NCI-H69 (cell line): ENCODE data around the gene GPR161.

ENCODE experiments used
- DNase-seq: peaks from one replicate; lab custom pipeline; 2025; lab: John Stamatoyannopoulos, UW

The GPR161 gene

DNA sequence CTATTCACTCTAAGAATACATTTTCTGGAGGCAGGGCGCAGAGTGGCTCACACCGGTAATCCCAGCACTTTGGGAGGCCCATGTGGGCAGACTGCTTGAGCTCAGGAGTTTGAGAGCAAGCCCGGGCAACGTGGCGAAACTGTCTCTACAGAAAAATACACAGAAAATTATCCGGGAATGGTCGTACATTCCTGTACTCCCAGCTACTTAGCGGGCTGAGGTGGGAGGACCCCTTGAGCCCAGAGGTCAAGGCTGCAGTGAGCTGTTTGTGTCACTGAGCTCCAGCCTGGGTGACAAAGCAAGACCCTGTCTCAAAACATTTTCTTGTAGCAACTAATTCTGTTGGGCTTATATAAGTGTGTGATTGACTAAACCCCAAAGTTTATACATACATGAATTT is 30.5 kb downstream of the GPR161 start:
- DNase-seq, result no peak

DNA sequence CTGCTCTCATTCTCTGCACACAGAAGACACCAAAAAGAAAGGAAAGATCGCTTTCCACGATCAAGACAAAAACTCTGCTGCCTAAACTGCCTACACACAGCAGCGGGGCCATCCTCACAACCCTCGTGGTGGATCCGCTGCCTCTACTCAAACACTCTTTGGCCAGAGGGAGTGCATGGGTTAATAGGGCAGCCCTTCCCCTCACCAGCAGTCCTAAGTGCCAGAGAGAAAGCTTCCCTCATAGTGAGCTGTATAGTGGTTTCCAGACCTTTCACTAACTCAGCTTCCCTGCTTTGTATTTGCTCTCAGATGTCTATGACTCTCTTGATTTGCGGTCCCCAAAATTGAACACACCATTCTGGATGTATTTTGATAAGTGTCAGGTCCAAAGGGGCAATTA is 30.9 kb downstream of the GPR161 start:
- no peak for DNase-seq

DNA sequence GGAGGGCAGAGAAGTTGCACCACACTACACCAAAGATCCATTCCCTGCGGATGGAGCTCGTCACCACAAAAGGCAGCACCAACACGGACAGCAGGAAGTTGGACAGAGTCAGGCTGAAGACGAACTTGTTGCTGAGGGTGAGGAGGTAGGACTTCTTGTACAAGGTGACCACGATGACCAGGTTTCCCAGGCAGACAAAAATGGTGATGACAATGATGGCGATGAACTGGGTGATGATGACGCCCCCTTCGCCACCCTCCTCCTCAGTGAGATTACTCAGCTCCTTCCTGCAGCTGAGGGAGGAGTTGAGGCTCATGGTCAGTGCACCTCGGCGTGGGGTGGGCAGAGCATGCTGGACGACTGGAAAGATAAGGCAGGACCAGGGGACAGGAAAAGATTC is 32.2 kb downstream of the GPR161 start:
- no peak for DNase-seq

DNA sequence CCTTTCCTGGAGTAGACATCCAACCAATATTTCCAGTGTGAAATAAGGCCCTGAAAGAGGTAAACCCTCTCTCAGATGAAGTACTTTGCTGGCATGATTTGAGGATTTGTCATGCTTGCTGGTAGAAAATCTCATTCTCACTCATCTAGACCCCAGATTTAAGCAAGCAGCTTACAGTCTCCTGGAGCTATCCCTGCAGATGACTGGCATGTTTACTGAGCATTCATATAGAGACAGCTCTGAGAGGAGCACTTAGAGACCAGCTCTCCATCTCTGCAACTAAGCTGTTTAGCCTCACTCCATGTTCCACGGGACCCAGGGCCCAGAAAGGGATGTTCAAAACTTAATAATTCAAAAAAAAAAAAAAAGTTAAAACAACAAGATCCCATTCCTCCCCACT is 34.2 kb downstream of the GPR161 start:
- DNase-seq, result no peak

DNA sequence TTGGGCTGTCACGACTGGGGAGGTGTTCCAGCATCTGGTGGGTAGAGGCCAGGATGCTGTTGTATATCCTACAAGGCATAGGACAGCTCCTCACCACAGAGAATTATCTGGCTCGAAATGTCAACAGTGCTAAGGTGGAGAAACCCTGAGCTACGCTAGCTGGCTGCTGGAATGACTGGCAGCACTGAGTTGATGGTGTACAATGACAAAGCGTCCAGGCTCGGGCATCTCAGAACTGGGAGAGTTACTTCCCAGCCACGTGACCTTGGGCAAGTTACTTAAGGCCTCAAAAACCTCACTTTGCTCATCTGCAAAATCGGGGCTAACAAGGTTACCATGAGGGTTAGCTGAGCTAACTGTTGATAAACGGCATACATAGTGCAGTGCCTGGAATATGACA is 35.4 kb downstream of the GPR161 start:
- no peak for DNase-seq

DNA sequence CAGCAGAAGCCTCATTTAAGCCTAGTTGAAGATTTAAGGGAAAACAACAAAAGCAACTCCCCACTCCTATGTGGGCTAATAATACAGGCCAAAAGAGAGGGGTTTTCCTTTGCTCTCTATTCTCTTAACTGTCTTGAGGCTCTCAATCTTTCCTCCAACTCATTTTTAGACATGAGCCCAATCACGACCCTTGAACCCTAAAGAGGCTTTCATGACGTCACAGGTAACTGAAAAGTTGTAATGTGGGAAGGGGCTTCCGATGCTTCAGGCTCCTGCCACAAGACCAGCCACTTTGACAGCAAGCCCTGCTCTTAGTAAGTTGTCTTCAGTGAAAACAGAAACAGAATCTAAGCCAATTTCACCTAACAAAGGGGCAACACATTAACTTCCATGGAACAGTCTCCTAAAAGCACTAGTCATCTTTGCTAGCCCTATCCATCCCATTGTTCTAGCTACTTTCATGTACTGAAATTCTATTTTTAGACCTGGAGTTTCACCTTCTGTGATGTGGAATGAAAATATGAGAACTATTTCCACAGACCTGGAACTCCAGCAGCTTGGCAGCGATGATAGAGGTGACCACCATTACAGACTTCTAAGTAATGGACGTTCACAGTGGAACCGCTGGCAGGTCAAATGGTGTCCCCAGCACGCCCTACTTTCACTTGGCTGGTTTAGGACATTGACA is 36.3 kb downstream of the GPR161 start:
- no peak for DNase-seq

DNA sequence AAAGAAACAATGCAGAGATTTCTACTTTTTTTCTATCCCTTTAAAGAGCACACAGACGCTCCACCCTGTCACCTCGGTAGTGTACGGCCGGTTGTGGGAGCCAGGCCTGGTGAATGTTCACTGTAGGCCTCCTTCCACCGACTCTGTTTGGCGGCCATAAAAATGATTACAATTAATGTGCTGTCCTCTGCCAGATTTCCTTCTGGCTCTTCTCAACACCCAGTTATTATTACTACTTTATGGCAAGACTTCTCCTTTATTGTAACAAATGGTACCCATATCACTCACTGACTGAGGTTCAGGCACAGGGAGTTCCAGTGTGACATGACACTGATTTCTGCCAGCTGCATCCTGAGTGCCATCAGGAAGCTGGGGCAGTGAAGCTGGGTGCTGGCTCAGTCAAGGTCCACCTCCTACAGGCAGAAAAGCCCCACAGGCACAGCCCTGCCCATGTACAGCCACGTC is 37.4 kb downstream of the GPR161 start:
- DNase-seq, result no peak

DNA sequence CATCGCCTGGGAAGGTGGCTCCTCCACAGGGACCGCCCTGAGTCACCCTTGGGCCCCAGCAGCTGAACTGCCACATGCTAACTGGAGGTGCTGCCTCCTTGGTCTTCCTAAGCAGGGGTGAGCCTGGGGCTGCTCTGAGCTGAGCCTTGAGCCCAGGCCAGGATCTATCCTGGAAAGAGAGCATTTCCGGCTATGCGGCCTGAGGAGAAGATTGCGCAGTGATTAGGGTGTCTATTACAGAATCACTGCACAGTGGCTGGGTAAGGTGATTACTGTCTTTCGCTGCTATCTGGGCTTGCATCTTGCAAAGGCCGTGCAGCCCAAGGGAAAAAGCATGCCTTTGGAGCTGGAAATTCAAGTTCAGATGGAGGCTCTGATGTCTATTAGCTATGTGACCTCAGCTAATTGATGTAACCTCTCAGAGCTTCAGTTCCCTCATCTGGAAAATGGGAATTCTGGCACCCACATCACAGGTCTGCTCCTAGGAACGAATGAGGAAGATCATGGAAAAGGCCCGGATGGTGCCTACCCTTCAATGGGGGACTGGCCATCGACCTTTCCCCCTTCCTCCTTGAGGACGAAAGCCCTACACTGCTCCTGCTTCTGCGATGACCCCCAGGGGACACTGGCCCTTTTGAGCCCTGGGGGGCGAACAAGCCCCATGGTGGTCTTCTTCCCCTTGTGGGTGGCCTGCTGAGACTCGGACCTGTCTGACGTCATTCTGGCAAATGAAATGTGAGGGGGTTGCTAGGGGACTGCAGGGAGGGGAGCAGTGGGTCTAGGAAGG is 38.0 kb downstream of the GPR161 start:
- DNase-seq, result no peak

DNA sequence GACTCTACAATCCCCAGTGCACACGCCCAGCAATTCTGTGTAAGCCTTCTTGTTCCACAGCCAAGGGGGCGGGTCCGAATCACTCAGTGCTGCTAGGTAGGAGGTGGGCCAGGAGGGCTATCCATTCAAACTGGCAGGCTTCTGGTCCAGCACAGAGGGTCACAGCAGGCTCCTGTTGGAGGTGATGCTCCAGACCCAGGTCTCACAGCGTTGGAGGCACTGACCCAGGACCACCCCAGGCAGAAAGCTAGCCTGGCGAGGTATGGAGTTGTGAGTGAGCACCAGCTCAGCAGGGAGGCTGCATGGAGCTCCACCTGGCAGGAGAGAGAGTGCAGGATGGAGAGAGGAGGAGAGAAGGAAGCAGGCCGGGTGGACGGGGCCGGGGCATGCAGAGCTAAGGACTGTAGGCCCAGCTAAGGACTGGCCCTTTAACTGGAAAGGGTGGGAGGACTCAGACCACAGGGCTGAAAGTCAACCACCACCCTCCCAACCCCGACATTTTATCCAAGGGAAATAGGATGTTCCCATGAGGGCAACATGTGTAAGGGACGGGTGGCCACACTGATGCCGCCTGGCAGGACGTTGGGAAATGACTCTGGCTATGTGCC is 38.7 kb downstream of the GPR161 start:
- peak; percentile 44 for DNase-seq

DNA sequence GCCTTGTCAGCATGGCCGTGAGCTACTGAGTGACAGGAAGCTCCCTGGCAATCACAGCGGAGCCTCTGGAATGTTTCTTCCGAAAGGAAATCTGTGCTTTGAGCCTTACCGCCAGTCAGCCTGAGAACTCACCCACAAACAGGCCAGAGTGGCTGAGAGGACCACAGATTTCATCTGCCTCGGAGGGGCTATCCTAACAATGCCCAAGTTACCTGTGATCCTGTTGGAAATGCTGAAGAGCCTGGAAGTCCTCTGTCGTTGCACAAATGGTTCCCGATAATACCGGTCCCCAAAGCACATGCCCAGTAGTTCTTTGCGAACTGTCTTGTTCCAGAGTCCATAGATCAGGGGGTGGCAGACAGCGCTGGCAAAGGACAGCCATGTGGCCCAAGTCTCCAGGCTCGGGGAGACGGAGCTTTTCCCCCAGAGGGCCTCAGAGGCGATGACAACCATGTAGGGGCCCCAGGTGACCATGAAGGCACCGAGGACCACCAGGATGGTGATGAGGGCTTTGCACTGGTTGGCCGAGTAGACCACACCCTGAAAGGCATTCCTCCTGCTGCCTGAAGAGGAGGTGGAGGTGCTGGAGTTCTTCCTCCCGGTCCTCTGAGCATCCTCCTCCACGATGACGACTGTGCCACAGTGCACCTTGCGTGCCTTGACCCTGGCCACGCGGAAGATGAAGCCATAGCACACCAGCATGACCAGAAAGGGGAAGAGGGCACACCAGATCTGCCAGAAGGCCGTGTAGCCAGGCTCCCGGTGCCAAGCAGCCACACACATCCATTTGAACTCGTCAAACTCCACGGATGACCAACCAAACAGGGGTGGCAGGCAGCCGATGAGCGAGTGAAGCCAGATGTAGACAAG is 40.2 kb downstream of the GPR161 start:
- no peak for DNase-seq

DNA sequence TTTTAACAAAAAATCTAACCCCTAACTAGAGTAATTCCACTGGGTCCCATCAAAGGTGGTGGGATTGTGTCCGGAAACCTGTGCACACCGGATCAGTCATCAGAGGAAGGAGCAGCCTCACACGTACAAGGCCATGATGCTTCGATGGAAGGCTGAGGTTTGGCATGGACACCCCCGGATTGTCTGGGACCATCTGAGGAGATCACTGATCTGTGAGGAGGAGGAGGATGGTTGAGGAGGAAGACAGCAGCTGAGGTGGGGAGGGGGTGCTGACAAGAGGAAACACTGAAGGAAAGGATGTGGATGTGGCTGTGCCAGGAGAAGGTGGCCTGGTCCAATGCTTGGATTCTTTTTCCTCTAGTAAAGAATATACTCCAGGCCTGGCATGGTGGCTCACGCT is 41.3 kb downstream of the GPR161 start:
- DNase-seq, result no peak

DNA sequence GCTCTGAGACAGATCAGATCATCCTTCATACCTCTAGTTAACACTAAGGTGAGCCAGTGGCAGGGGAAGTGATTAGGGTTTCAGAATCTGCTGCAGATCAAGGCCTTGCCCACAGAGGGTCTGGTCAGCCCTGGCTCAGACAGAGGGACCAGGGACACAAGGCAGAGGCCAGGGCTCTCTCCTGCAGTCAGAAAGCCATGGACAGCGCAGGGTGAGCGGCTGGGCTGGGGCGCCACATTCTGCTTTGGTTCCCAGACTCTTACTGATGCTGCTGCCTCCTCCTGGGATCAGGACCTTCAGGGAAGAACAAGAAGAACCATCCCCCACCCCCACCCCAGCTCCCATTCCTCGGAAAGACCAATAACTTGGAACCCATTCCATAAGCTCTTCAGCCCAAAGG is 43.1 kb downstream of the GPR161 start:
- DNase-seq, result no peak

DNA sequence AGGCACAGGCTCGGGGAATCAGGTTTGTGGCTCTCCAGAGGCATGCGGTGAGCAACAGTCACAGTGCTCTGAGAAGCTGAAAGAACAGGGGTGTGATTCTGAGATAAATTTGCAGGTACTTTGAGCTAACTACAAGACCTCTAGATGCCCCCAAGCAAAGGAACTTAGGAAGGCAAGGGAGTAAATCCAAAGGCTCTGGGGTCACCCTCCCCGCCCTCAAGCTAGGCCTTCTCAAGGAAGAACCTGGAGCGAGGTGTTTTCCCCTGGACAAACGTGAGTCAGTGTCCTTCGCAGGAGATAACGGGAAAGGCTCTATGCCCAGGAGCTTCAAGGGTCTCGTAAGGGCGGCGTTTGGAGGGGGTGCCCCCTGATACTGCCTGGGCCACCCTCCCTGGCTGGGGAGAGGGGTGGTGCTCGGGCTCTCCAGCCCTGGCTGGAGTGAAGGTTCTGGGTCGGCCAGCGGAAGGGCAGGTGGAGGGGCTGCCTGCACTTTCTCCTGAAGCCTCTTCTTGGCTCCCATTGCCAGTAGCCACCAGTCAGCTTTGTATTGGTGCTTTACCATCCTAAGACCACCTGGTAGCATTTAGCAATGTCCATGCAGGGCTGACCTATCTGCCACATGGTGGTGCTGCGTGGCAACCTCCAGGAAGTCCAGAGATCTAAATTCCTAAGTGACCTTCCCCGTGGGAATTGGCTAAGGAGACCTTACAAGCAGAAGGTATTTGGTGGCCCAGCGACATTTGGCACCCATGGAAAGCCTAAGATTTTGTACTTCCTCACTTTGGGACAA is 44.0 kb downstream of the GPR161 start:
- DNase-seq, result peak; percentile 62

DNA sequence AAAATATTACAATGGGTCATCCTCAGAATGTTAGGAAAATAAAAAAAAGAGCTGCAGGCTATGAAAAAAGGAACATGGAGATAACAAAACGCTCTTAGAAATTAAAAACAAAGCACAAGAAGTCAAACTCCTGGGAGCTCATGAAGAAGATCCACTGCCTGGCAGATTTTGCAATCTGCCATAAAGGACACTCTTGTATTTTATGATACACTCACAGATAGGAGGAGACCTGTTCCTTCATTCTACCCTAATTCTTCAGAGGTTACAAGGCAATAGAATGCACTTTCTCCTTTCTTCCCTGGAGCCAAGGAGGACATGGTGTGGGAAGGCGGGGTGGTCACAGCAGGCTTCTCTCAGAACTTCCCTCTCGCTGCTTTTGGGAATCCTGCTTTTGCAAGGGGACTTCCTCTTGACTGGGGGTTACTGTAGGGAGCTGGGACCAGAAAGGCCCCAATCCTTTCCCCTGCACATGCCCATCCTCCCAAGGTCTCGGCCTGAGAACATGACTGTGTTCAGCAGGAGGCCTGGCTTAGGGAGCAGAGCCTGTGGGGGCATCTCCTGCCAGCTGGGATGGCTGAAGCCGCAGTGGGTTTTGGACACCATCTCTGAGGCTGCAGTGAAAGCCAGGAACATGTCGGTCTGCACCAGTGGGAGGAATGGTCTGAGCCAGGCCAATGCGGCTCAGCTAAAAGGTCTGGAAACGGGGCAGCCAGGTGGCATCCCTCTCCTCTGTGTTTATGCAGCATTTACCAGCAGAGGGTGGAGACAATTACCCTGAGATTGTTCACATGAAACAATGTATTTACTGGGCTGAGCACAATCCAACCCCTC is 44.8 kb downstream of the GPR161 start:
- DNase-seq, result no peak

DNA sequence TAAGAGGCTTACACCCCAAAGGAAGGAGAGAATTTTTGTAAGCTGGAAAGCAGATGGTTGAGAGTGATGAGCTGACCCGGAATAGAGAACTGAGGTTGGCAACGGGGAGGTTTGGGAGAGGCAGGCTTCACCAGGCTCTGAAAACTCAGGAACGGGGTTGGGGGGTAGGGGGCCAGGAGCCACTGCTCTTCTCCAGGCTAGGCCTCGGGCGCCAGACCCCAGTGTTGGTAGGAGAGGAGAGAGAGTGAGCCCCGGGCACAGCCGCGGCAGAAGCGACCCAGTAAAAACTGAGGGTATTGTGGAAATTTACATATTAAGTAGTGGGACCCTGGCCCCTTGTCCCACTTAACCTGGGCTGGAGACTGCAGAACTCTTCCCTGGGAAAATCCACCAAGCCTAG is 45.7 kb downstream of the GPR161 start:
- DNase-seq, result no peak

DNA sequence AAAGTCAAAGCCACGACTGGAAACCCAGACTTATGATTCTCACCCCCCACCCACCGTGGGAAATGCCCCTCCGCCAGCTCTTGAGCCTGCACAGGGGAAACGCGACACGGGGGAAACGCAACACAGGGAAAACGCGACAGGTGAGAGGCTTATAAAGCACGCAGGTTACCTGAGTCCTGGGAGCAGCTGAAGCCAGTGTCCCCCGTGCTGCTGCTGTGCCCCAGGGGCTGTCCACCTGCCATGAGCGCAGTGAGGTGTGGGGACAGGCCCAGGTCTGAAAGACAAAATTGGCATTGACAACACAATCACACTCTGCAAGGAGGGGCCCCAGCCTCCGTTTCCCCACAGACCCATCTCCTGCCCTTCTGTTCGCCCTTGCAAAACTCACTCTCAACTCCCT is 46.3 kb downstream of the GPR161 start:
- DNase-seq, result no peak

DNA sequence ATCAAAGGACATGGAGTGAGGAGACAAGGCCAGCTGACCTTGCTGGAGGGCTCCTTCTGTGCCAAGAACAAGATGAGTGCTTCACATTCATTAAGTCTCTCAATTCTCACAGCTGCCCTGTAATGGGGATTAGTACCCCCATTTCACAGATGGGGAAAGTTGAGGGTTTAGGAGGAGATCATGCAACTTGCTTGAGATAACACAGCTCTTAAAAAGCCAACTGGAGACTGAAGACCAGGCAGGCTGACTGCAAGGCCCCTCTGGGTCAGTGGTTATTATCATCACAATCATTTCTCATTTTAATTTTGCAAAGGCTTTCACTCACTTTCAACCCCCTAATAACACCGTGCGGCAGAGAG is 46.8 kb downstream of the GPR161 start:
- no peak for DNase-seq

DNA sequence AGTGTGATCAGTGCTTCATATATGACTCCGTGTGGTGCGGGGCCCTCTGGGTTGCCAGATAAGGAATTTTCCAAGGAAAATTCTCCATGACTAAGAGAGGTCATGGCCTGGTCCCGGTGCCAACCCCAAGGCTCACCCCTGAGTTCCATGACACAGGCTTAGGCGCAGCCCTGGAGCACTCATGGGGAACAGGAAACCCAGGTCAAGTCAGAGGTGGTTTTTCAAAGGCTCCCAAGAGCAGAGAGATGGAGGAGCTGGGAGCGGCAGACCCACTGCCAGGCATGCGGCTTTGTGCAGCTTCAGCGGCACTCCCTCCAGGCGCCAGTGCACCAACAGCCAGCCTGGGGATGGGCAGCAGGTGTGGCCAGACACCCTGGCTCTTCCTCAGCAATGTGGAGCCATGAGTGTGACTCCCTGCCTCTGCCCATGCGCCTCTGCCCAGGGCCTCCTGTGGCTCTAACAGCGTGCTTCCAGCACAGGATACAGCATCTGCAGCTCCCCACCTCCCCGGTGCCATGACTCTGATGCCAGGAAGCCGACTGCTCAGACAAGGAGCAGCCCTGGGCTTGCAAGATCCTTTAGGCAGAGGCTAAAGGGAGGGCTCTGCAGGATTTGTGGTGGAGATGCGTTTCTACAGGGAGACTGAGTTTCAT is 47.3 kb downstream of the GPR161 start:
- DNase-seq, result peak; percentile 87

DNA sequence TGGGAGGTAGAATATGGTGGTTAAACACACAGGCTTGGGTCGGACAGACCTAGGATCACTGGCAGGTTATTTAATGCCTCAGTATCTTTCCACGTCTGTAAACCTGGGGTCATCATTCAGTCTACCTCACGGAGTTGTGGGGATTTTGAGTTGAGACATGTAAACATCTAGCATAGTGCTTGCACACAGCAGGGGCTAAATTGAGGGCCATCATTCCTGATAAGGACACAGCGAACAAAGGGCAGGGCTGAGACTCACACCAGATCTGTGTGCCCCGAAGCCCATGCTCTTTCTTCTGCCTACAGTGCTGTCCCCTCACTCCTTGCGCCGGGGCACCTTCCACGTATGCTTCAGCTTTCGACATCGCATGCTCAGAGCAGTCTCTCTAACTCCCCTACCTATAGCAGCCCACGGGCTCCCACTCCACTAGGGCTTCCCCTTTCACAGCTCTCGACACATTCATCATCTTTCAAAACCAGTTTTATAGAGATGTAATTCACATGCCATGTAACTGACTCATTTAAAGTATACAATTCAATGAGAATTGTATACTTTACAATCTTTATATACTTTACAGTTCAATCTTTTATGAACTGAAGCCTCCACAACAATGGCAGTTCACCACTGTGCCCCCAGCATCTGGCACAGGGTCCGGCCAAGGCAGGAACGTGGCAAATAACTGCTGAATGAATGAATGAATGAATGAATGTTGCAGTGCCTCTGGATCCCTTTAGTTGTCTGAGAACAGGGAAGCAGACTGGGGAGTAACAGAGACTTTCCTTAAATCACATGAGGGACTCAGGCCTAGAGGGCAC is 48.0 kb downstream of the GPR161 start:
- peak; percentile 37 for DNase-seq
